ENCODE measurements around the gene ADAM12.

DNA sequence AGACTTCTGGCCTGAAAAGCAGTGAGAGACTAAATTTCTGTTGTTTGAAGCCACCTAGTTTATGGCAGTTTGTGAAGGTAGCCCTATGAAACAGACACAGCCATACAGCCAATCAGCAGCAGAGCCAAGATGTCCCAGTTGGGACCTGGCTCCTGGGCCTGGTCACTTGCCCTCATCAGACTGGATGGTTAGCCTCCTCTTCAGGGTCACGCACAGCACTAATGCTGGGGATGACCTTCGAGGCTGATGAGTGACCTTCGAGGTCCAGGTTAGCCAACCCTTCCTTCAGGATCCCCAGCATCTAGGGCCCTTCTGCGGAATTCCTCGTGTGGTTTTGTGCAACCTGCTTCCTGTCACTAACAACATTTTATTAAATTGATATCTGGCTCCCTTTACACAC is 262.3 kb downstream of the ADAM12 start:
- TF ChIP-seq, protein P1, sequence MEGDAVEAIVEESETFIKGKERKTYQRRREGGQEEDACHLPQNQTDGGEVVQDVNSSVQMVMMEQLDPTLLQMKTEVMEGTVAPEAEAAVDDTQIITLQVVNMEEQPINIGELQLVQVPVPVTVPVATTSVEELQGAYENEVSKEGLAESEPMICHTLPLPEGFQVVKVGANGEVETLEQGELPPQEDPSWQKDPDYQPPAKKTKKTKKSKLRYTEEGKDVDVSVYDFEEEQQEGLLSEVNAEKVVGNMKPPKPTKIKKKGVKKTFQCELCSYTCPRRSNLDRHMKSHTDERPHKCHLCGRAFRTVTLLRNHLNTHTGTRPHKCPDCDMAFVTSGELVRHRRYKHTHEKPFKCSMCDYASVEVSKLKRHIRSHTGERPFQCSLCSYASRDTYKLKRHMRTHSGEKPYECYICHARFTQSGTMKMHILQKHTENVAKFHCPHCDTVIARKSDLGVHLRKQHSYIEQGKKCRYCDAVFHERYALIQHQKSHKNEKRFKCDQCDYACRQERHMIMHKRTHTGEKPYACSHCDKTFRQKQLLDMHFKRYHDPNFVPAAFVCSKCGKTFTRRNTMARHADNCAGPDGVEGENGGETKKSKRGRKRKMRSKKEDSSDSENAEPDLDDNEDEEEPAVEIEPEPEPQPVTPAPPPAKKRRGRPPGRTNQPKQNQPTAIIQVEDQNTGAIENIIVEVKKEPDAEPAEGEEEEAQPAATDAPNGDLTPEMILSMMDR (IDR thresholded peaks at IDR 0.05; ENCODE audit: extremely low read depth in 1 of 2, insufficient read depth in 1 of 2, low read depth in 1 of 2, low read length in 2 of 2), result no peak
- TF ChIP-seq POLR2A (IDR thresholded peaks at IDR 0.05; ENCODE audit: low read depth, low read length) (no peak), EZH2 (IDR thresholded peaks at IDR 0.05; ENCODE audit: borderline replicate concordance, low read depth, low read length, severe bottlenecking) (no peak)
